ENCODE data around the gene SLC2A11.

The SLC2A11 gene

GRCh38 chr22:23857606-23858483 is at the start of gene SLC2A11:
Gene SLC2A11, plus strand, starts transcription at chr22:23857875. Its CDS starts 125 bp downstream, at chr22:23858000.
- DNase-seq, result peak; percentile 94

- DNase-seq, result no peak
Observed at GRCh38 chr22:23812378-23812777, 45.3 kb upstream of the SLC2A11 start.

DNA sequence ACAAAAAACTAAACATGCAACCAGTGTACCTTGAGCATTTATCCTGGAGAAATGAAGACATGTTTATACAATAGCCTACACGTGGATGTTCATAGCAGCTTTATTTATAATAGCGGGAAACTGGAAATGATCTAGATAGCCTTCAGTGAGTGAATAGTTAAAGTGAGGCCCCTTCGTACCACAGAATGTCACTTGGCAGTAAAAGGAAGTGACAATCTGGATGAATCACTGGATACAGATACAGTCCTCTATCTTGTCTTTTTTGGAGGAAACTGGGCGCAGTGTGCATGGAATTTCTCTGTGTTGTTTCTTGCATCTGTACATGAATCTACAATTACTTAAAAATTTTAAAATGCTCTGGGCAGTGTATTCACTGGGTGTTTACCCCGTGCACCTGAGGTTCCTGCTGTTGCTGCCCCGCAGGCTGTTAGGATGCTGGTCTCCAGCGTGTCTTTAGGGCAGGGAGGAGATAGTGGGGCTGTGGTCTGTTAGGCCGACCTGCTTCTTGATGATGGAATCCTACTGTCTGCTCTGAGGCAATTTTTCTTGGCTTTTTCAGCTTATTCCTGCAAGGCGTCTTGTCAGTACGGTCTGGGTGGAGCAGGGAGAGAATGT is 42.0 kb upstream of the SLC2A11 start:
- DNase-seq, result no peak

DNA sequence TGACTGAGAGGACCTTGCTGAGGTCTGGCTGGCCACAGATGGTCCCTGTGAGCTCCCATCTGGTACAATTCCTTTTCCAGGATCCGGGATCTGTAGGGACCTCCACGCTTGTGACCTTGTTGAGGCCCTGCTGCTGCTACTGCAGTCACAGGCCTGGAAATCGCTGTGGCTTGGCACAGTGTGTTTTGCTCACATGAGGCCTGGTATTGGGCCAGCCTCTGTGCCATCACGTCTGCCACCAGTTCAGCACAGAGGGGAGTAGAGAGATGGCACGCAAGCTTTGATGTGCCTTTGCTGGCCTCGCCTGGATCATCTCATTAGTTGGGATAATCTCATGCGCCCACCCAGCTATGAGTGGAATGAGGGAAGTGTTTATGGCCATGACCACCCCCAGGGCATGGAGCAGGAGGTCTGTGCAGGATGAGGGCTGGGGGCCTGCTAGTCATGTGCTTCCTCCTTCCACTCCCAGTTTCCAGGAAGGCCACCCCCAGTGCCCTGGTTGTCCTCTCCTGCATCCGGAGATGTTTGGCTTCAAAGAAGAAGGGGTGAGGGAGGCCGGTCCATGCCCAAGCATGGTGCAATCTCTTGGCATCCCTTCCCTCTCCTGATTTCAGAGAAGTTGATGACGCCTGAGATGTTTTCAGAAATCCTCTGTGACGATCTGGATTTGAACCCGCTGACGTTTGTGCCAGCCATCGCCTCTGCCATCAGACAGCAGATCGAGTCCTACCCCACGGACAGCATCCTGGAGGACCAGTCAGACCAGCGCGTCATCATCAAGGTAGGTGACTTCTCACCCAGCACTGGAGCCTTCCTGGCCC is 41.3 kb upstream of the SLC2A11 start:
- no peak for DNase-seq

GRCh38 chr22:23817146-23817545 is 40.5 kb upstream of the SLC2A11 start:
- no peak for DNase-seq

- DNase-seq, result no peak
Observed at GRCh38 chr22:23818541-23818940, 39.1 kb upstream of the SLC2A11 start.

DNA sequence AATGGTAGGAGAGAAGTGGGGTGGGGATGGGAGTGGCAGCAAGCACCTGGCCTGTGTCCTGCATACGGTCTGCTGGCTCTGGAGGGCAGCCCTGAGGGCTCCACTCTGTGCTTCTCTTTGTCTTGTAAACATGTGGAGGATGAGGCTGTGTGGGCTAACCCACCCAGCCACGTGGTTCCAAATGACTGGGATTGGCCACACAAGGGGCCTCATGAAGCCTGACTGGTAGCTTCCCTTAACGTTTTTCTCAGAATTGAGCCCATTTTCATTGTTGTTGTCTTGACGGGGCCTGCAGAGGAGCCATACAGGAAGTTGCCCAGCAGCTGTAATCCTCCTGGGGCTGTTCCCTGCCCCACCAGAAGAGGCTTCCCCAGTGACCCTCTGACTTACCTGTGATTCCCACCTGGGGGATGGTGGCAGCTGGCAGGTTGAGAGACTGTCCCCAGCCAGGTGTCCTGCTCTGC is 36.9 kb upstream of the SLC2A11 start:
- DNase-seq, result no peak

DNA sequence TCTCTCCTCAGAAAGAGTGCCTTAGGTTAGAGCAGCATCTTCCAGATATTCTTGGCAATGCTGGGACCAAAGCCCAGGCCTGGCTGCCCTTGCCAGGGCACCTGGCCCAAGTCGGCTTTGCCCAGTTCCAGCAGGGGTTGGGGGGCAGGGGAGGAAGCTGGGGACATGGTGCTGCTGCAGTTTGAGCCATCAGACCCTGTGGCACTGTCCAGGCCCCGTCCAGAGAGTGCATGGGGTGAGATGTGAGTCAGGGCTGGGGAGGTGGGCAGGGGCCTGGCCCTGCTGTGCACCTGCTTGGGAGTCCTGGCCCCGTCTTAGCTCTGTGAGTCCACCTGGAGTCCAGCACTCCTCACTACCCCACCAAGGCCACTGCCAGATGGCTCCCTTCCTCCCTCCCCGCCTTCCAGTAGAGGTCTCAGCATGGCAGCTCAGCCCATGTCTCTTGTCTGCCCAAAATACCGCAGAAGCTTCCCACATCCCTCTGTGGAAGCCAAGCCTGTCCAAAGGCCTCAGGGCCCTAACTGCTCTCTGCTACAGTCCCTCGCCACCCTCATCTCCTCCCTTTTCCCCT is 35.5 kb upstream of the SLC2A11 start:
- DNase-seq, result no peak

DNA sequence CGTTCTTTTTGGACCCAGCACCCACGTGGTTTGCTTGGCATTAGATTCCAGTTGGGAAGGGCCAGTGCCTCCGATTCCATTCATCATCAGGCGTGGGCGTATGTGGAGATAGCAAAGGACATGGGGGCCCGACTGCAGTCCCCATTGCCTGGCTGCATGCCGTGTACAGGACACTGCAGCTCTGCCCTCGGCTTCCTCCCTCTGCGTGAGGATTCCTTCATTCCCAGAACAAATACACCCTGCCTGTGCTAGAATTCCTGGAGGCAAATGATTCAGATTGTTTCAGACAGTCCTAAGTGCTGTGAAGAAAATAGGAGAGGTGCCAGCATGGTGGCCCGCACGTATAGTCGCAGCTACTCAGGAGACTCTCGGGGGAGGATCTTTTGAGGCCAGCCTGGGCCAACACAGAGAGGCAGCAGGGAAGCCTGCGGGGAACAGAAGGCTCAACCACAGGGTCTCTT is 34.3 kb upstream of the SLC2A11 start:
- DNase-seq, result no peak

- DNase-seq, result no peak
Observed at GRCh38 chr22:23824476-23825245, 33.0 kb upstream of the SLC2A11 start.

DNA sequence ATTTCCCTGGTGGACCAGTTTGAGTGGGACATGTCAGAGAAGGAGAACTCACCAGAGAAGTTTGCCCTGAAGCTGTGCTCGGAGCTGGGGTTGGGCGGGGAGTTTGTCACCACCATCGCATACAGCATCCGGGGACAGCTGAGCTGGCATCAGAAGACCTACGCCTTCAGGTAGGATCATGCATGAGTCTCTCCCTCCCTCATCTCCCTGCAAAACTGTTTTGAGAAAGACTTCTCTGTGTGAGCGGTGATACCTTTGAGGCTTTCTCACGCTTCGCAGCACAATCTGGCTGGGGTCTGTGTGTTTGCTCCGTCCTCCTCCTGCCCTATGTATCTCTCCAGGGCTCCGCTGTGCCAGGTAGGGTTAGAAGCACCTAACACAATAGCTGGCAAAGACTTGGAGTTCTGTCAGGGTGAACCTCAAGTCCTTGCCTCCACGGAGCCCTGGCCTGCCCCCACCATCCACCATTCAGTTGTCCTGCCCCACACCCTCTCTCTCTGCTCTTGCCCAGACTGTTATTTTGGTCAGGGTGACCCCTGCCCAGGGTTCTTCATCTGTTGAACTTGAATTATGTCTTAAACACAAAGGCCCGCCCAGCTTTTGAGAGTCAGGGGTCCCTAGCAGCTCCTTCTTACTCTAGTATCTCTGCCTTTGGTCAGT is 32.3 kb upstream of the SLC2A11 start:
- DNase-seq, result no peak

DNA sequence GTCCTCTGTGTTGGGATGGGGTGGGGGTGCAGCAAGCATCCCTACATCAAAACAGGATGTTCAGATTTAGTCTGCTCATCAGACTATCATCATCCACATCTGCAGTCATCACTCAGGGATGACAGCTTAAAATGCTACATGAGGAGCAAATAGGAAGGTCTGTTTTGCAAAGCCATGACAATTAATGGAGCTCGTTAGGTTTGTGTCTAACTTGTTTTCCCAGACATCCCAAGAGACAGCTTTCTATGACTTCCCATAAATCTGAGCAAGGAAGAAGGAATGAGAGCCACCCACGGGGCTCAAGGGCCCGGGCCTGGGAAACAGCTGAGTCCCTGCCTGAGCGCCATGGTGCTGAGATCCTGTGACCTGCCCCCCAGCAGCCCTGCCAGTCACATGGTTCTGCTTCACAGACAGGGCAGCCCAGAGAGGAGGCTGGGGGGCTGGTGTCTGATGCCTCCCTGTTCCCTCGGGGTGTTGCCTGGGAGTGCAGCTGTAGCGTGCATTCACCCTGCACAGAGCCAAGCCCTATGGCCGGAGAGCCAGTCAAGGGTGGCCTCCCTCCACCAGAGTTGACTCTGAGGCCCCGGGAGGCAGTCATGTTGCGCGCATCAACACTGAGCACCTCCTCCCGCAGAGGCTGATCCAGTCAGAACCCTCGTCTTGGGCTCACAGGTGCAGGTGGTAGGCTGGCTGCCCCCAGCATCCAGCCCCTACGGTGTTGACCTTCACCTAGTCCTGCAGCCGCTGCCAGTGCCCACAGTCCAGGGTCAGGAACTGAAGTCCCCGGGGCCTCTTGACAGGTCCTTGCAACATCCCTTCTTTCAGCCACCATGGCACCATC is 30.9 kb upstream of the SLC2A11 start:
- no peak for DNase-seq

GRCh38 chr22:23827351-23827995 is 30.2 kb upstream of the SLC2A11 start:
- no peak for DNase-seq

GRCh38 chr22:23828800-23829680 is 28.6 kb upstream of the SLC2A11 start:
- no peak for DNase-seq

DNA sequence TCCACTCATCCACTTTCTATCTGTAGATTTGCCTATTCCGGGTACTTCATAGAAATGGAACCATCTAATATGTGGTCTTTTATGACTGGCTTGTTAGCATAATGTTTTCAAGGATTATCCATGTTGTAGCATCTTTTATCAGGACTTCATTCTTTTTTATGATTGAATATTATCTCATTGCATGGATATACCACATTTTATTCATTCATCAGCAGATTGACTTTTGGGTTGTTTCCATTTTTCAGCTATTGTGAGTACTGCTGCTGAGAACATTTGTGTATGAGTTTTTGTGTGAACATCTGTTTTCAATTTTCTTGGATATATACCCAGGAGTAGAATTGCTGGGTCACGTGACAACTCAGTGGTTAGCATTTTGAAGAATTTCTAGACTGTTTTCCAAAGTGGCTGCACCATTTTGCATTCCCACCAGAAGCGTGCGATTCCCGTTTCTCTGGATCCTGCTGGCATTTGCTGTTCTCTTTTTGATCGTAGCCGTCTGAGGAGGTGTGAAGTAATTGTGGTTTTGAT is 27.8 kb upstream of the SLC2A11 start:
- no peak for DNase-seq

DNA sequence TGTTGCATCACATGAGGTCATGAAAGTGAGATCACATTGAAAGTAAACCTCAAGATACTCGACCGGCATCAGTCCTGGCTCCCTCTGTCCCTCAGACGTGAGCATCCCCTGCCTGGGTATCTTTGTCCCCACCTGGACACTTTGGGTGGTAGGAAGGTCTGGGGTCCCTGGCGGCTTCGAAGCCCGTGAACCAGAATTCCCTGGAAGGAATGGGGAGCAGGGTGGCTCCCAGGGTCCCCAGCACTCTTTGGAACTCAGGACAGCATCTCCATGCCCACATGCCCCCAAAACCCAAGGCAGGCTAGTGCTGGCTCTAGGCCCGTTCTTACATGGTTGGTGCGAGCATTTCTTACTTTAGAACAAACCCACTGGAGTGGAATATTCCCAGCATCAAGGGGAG is 26.4 kb upstream of the SLC2A11 start:
- DNase-seq, result no peak

- DNase-seq, result no peak
Observed at GRCh38 chr22:23831781-23832180, 25.9 kb upstream of the SLC2A11 start.

GRCh38 chr22:23832226-23833016 is 25.3 kb upstream of the SLC2A11 start:
- DNase-seq, result no peak
